HepG2 (cell line): ENCODE results near the gene TNIP1.

ENCODE experiments used
- CEBPB ChIP-seq: IDR thresholded peaks from 2 replicates; pipeline ENCODE4 v1.6.1; 2011; ENCODE audit warnings: low read depth, low read length, improper control_type of control experiment, borderline replicate concordance
- CHD4 ChIP-seq: fragments of 200-600 bp; sonication (generic); IDR thresholded peaks from 2 replicates; pipeline ENCODE4 v1.7.0; 2017; ENCODE audit warnings: mild to moderate bottlenecking, low read length, borderline replicate concordance
- CREB1 ChIP-seq, 2 experiments: fragments of 450-650 bp in 1 of 2; IDR thresholded peaks; 2 replicates each; pipeline ENCODE4 v1.6.1; 2016 to 2017; ENCODE audit warnings: control low read depth in 1 of 2, mild to moderate bottlenecking in 1 of 2, missing compliant biosample characterization in 1 of 2, missing genetic modification characterization in 1 of 2
- MXI1 ChIP-seq: IDR thresholded peaks from 3 replicates; pipeline ENCODE4 v1.6.1; 2012; ENCODE audit warnings: low read depth, low read length, inconsistent platforms, borderline replicate concordance
- RXRA ChIP-seq: sonication (generic); formaldehyde crosslinking; IDR thresholded peaks from 2 replicates; pipeline ENCODE4 v1.5.1; 2020; ENCODE audit warnings: missing genetic modification reagents
- XRCC5 ChIP-seq: fragments of 200-400 bp; formaldehyde crosslinking; optimal IDR thresholded peaks from 2 replicates; pipeline ENCODE3; 2017; ENCODE audit warnings: mild to moderate bottlenecking, low read length
- ZFP36 ChIP-seq: fragments of 150-350 bp; IDR thresholded peaks from 2 replicates; pipeline ENCODE4 v1.6.1; 2018; ENCODE audit warnings: borderline replicate concordance, low read length, low read depth; ENCODE audit not compliant: partially characterized antibody
- ZNF253 ChIP-seq: sonication (generic); formaldehyde crosslinking; IDR thresholded peaks from 2 replicates; pipeline ENCODE4 v1.8.0; 2022; ENCODE audit warnings: mild to moderate bottlenecking, missing genetic modification reagents, borderline replicate concordance
- TF ChIP-seq, protein P1 (sequence below): sonication (generic); formaldehyde crosslinking; conservative IDR thresholded peaks from 2 replicates; pipeline ENCODE4 v1.8.0; 2022; ENCODE audit warnings: low read depth, missing genetic modification reagents

DNA sequence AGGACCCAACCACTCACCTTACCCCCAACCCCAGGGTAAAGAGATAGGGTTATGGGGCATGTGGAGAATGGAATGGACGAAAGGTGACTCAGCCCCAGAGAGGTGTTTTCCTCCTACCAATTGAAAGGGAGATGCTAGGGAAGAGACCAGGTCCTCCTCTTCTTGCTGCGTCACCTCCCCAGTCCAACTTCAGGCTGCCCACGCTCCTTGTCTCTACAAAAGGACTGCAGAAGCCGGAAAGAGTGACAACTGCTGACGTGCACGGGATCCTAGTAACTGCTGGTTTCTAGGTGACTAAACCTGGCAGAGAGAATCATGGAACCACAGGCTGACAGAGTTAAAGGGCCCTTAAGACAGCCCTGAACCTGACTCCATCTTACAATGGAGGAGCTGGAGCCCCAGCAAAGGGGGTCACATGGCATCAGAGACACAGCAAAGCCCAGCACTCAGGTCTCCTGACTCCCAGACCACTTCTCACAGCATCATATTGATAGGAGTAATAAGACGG lies 58.3 kb downstream of the TNIP1 start:
- TF ChIP-seq, protein P1, sequence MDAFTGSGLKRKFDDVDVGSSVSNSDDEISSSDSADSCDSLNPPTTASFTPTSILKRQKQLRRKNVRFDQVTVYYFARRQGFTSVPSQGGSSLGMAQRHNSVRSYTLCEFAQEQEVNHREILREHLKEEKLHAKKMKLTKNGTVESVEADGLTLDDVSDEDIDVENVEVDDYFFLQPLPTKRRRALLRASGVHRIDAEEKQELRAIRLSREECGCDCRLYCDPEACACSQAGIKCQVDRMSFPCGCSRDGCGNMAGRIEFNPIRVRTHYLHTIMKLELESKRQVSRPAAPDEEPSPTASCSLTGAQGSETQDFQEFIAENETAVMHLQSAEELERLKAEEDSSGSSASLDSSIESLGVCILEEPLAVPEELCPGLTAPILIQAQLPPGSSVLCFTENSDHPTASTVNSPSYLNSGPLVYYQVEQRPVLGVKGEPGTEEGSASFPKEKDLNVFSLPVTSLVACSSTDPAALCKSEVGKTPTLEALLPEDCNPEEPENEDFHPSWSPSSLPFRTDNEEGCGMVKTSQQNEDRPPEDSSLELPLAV (CRISPR knock-in tag) = no peak
- TF ChIP-seq ZNF253 (CRISPR knock-in tag) = no peak
- TF ChIP-seq RXRA (CRISPR knock-in tag) = no peak
- no peak for TF ChIP-seq XRCC5
- no peak for TF ChIP-seq ZFP36
- TF ChIP-seq MXI1 = no peak
- no peak for TF ChIP-seq CEBPB
- no peak for TF ChIP-seq CREB1 (IDR thresholded peaks at IDR 0.05)
- TF ChIP-seq CREB1 (CRISPR knock-in tag; IDR thresholded peaks at IDR 0.05) = no peak
- no peak for TF ChIP-seq CHD4
